GM10266 (cell line): ENCODE results near the gene HEXIM1.

Source experiments
- DNase-seq: peaks from one replicate; pipeline ENCODE4 v3.0.0; 2012; ENCODE audit errors: extremely low spot score
- TF ChIP-seq, protein P1 (sequence below): IDR thresholded peaks from 2 replicates; pipeline ENCODE4 v1.5.1; 2012; ENCODE audit warnings: mild to moderate bottlenecking, low read depth; ENCODE audit not compliant: control insufficient read depth, insufficient read depth; ENCODE audit errors: missing control alignments

HEXIM1 gene

DNA sequence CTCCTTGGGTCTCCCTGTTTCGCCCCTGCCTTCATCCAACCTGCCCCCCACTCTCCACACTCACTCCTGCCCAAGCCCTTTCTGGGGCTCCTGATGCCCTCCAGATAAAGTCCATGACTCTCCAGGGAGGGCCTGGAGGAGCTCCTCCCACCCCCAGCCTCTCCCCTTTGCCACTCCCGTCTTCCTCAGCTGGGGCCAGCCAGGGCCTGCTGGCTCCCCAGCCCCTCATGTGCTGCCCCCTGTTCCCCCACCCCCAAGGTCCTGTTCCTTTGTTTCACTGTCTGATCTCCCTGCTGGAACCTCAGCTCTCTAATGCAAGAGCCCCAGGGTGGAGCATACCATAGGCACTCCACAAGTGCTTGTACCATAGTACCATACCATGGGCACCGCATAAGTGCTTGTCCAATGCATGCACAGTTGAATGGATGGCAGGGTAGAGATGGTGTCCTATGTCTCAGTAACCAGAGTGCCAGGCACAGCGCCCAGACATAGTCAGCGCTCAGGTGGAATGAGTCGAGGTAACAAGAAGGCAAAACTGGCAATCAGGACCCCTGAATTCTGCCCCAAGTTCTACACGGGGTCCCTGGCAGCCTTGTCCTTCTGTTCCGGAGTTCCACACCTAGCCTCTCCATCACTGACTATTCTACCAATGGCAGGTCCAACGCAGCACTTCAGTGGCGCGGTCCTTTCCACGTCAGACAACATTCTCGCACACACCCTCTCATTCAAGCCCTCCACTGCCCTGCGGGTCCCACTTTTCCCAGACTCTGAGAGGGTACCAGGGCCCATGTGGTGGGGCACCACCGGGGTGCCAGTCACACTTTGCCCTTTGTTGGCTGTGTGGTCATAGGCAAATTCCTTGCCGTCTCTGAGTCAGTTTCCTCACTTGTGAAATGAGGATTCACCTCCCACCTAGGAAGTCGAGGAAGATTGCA is 17.3 kb upstream of the HEXIM1 start:
- TF ChIP-seq, protein P1, sequence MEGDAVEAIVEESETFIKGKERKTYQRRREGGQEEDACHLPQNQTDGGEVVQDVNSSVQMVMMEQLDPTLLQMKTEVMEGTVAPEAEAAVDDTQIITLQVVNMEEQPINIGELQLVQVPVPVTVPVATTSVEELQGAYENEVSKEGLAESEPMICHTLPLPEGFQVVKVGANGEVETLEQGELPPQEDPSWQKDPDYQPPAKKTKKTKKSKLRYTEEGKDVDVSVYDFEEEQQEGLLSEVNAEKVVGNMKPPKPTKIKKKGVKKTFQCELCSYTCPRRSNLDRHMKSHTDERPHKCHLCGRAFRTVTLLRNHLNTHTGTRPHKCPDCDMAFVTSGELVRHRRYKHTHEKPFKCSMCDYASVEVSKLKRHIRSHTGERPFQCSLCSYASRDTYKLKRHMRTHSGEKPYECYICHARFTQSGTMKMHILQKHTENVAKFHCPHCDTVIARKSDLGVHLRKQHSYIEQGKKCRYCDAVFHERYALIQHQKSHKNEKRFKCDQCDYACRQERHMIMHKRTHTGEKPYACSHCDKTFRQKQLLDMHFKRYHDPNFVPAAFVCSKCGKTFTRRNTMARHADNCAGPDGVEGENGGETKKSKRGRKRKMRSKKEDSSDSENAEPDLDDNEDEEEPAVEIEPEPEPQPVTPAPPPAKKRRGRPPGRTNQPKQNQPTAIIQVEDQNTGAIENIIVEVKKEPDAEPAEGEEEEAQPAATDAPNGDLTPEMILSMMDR = no peak
- no peak for DNase-seq

DNA sequence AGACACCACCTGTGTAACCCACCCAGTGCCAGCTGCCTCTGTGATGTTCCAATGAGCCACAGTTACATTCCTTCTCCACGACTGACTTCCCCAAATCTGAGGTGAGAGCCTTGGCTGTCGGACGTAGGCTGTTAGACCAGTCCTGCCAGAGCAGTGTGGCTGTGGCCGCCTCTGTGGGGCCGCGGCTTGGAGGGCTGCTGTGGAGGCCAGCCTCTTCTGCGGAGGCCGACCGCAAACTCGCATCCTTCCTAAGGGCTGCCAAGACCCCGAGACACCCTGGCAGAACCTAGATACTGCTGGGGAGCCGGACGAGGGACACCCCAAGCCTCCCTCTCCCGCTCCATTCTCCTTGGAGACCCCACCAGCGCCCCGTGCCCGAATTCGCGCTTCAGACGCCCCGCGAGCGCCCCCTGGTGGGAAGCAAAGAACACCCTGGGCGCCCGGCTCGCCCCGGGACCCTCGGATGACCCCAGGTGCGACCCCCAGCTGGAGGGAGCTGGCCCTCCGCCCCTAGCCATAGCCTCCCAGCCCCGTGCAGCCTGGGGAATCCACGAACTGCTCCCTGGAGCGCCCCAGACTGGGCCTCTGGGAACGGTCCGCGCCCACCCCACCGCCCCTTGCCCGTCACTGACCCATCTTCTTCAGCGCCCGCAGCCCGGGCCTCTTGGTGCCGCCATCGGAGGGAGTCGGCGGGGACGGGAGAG is 16.5 kb upstream of the HEXIM1 start:
- TF ChIP-seq, protein P1 = peak; percentile 65
- peak; percentile 60 for DNase-seq

DNA sequence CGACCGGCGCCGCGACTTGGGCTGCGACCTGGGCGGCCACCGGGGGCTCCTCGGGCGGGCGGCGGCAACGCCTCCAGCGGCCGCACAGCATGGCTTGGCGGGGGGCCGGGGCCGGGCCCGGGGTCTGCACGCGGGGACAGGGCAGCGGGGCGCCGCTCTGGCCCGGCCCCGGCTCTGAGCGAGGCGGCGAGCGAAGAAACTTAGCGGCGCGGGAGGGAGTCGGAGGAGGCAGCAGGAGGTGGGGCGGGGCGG is 16.0 kb upstream of the HEXIM1 start, which contains the start of gene PLCD3:
TSS of gene PLCD3 (minus strand) at position 196 of the 252 bp plus-strand sequence. CDS start at position 91, 105 bp downstream.
- no peak for DNase-seq
- TF ChIP-seq, protein P1 = no peak

DNA sequence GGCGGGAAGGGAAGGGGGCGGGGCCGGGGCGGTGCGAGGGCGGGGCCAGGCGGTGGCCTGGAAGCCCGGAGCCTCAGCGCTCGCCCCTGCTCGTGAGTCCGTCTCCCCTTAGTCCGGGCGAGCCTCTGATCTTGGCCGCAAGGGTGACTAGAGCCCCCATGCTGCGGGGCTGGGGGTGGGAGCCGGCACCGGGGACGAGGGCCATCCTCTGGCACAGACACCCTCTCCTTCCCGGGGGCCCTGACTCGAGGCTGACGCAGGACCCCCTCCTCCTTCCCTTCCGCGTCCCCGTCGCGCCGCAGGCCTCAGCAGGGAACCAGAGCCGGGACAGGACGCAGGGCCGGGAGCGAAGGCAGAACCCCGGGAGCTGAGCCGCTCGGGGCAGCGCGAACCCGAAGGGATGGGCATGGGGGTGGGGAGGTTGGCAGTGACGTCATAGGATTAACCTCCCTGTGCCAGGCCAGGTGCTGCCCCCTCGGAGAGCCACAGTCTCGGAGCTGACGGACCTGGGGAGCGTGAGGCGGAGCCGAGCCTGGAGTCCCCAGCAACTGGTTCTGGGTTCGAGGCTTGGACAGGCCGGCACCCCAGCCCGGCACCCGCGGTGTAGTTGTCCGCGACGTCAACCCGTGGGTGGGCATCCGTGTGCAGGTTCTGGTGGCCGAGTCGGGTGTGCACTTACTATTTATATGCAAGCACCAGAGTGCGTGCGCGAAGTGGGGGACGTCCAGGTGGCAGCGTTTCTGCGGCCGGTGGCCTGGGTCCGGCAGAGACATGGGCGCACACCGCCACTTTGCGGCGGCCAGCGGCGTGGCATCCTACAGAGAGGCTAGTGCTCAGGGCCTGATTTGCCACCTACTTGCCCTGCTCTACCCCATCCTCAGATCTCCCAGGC is 15.5 kb upstream of the HEXIM1 start:
- peak; percentile 97 for DNase-seq
- TF ChIP-seq, protein P1 = peak; percentile 91

DNA sequence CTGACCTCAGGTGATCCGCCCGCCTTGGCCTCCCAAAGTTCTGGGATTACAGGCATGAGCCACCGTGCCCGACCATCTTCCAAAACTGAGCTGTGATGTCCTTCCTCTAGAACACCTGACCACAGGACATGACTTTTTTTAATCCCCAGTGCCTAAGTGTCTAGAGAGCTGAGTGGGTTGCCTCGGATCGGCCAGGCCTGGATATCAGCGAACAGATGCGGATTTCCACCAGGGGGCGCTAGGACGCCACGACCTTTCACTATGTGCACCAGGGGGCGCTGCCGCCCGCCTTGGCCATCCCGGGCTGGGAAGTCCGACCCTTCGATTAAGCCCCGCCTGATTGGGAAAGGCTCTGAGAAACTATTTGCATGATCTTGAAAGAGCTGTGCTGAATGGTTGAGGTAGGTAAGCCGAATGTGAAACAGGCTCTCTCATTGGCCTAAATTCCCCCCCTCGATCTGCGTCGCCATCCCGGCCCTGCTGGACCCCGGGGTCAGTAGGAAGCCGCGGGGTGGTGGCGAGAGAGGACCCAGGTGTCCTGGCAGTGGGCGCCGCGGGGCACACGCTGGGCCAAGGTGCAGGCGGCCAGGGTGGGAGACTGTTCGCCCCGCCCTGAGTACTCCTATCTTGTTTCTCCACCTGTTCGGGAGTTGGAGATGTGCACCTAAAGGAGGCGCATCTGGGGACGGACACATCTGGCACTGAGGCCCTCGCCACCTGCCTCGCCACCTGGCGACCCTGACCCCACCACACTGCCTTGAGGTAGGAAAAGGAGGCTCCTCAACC is 12.9 kb upstream of the HEXIM1 start, which contains the start of gene ACBD4:
TSS of gene ACBD4 (plus strand) at position 496 of the 786 bp plus-strand sequence. CDS start 458 bp downstream, outside the sequence.
- TF ChIP-seq, protein P1 = peak; percentile 100
- peak; percentile 97 for DNase-seq

DNA sequence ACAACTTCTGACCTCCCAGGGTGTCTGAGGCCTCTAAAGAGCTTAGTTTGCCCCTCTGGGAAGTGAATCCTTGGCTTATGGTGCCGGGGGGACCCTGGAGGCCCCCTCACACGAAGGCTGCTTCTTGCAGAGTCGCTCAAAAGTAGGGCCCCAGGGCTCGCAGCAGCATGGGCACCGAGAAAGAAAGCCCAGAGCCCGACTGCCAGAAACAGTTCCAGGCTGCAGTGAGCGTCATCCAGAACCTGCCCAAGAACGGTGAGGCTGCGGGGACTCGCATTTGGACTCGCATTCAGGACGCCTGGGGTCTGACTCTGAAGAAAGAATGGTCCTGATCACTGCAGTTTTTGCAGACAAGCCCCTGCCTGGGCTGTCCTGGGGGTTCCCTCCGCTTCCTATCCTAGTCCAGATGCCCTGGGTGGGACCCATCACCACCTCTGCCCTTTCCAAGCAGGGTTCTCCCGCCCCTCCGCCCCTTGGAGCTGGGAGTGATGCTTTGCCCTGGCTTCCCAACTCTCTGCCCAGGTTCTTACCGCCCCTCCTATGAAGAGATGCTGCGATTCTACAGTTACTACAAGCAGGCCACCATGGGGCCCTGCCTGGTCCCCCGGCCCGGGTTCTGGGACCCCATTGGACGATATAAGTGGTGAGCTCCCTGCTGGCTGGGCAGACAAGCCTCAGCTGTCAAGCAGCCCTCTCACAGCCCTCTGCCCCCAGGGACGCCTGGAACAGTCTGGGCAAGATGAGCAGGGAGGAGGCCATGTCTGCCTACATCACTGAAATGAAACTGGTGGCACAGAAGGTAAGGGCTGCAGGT is 12.1 kb upstream of the HEXIM1 start:
- no peak for DNase-seq
- TF ChIP-seq, protein P1 = no peak
